Keratinocyte (primary cell): ENCODE results near the gene HEYL. TPM values are rescaled to one million over a fixed set of nuclear protein-coding genes. Genes with fewer than 3 reads are reported as not detected.

Experiments
- DNase-seq: peaks from one replicate; pipeline ENCODE4 v3.0.0-alpha.2; 2011; ENCODE audit warnings: low read depth, missing footprints, low spot score
- FAIRE-seq: peaks from 2 replicates; lab custom pipeline; 2011; peaks lifted over from hg19 to GRCh38; lab: Jason Lieb, UNC
- H2AFZ ChIP-seq: 2 replicates; pipeline ENCODE4 v1.6.0; 2012; ENCODE audit warnings: low read length, control low read depth, inconsistent platforms; ENCODE audit not compliant: control insufficient read depth
- H3K27ac ChIP-seq: 2 replicates; pipeline ENCODE4 v1.5.1; 2011; ENCODE audit warnings: low read length; ENCODE audit not compliant: control insufficient read depth, insufficient read depth
- H3K27me3 ChIP-seq: 3 replicates; pipeline ENCODE4 v1.6.0; 2011; ENCODE audit warnings: low read length; ENCODE audit not compliant: control insufficient read depth, insufficient read depth; ENCODE audit errors: extremely low read depth
- H3K36me3 ChIP-seq, 2 experiments: 2 replicates in 1 of 2; 3 replicates in 1 of 2; pipeline ENCODE4 v1.5.1; 2011; ENCODE audit warnings: low read length in 2 of 2, mild to moderate bottlenecking in 1 of 2; ENCODE audit not compliant: control insufficient read depth in 2 of 2, insufficient read depth in 2 of 2; ENCODE audit errors: extremely low read depth in 1 of 2
- H3K4me1 ChIP-seq: 3 replicates; pipeline ENCODE4 v1.5.1; 2011; ENCODE audit warnings: low read length; ENCODE audit not compliant: control insufficient read depth, insufficient read depth; ENCODE audit errors: extremely low read depth
- H3K4me2 ChIP-seq: 3 replicates; pipeline ENCODE4 v1.6.0; 2011; ENCODE audit warnings: low read depth, low read length; ENCODE audit not compliant: control insufficient read depth, insufficient read depth; ENCODE audit errors: extremely low read depth
- H3K4me3 ChIP-seq, 3 experiments: fragments of 200-600 bp in 1 of 3; sonication (generic) in 1 of 3; 2 replicates in 2 of 3; 3 replicates in 1 of 3; pipeline ENCODE4 v1.5.1; 2011 to 2016; ENCODE audit warnings: low read length in 3 of 3, mild to moderate bottlenecking in 3 of 3, control low read depth in 2 of 3, inconsistent platforms in 1 of 3, low read depth in 1 of 3, mixed read lengths in 1 of 3, mixed run types in 1 of 3, moderate library complexity in 1 of 3; ENCODE audit not compliant: control insufficient read depth in 2 of 3, insufficient read depth in 2 of 3; ENCODE audit errors: extremely low read depth in 1 of 3
- H3K79me2 ChIP-seq: 2 replicates; pipeline ENCODE4 v1.6.0; 2012; ENCODE audit warnings: low read length; ENCODE audit not compliant: control insufficient read depth, insufficient read depth
- H3K9ac ChIP-seq: 3 replicates; pipeline ENCODE4 v1.6.0; 2011; ENCODE audit warnings: low read length; ENCODE audit not compliant: control insufficient read depth, insufficient read depth; ENCODE audit errors: extremely low read depth
- H3K9me1 ChIP-seq: 3 replicates; pipeline ENCODE4 v1.6.0; 2011; ENCODE audit warnings: low read length; ENCODE audit not compliant: control insufficient read depth, insufficient read depth; ENCODE audit errors: extremely low read depth
- H3K9me3 ChIP-seq: 2 replicates; pipeline ENCODE4 v1.5.1; 2012; ENCODE audit warnings: low read depth, low read length; ENCODE audit not compliant: control insufficient read depth
- H4K20me1 ChIP-seq: 3 replicates; pipeline ENCODE4 v1.6.0; 2011; ENCODE audit warnings: low read length; ENCODE audit not compliant: control insufficient read depth, insufficient read depth; ENCODE audit errors: extremely low read depth
- CTCF ChIP-seq, 3 experiments: IDR thresholded peaks in 1 of 3; conservative IDR thresholded peaks in 1 of 3; optimal IDR thresholded peaks in 1 of 3; 2 replicates in 2 of 3; 3 replicates in 1 of 3; pipeline versions ENCODE3 to v1.5.1; 2011; ENCODE audit warnings: low read length in 3 of 3, mild to moderate bottlenecking in 3 of 3, moderate library complexity in 2 of 3, control low read depth in 1 of 3, inconsistent platforms in 1 of 3; ENCODE audit not compliant: insufficient read depth in 2 of 3; ENCODE audit errors: extremely low read depth in 1 of 3
- EZH2 ChIP-seq: IDR thresholded peaks from one replicate; pipeline ENCODE4 v1.6.1; 2012; ENCODE audit warnings: inconsistent platforms, mild to moderate bottlenecking, low read length, moderate library complexity
- dilution Hi-C: fragments of 300-500 bp; cut with MboI; formaldehyde crosslinking; loops from one replicate; pipeline ENCODE4 v1.7.0; 2020; ENCODE audit warnings: low sequenced_read_pairs; ENCODE audit not compliant: extremely low pct_ligation_motif_present
- polyA plus RNA-seq, 5 experiments: library from polyadenylated mRNA; depleted of rRNA in 3 of 5; stranded (reverse) in 3 of 5; stranded (forward) in 1 of 5; unstranded in 1 of 5; fragments of >200 nt; gene quantifications; 1 replicate in 1 of 5; 2 replicates in 3 of 5; 3 replicates in 1 of 5; pipeline versions ENCODE4 v1.2.1 to v1.2.3, GENCODE V29; 2011 to 2012; ENCODE audit warnings: missing spikeins in 2 of 5, low read depth in 1 of 5, low replicate concordance in 1 of 5

HEYL gene
- polyA plus RNA-seq, 1 donor (not counting 4 experiments of a cell fraction or from before 2014, with no cell fraction given), result not detected

GRCh38 chr1:39628807-39629350 is 10.6 kb downstream of the HEYL start:
- H2AFZ ChIP-seq, result no peak overlapping the region
- no peak overlapping the region for H3K27ac ChIP-seq
- H3K36me3 ChIP-seq, result no peaks in the 10 kb centered on the region
- DNase-seq (no peak), FAIRE-seq (no peak)
- dilution Hi-C loops, result no loop called here
- no peaks in the 10 kb centered on the region for H4K20me1 ChIP-seq
- no peaks in the 10 kb centered on the region for H3K9me3 ChIP-seq
- H3K4me3 ChIP-seq, result no peak overlapping the region
- H3K27me3 ChIP-seq, result peaks cover 63% of the 10 kb centered on the region
- H3K4me1 ChIP-seq, result no peaks in the 10 kb centered on the region
- TF ChIP-seq EZH2 (no peak), CTCF (optimal IDR thresholded peaks at IDR 0.05 in 1 of 3, IDR thresholded peaks at IDR 0.05 in 1 of 3, conservative IDR thresholded peaks at IDR 0.05 in 1 of 3; ENCODE audit: extremely low read depth in 1 of 3, insufficient read depth in 2 of 3, low read length in 3 of 3) (no peak)
- no peak overlapping the region for H3K9ac ChIP-seq
- no peak overlapping the region for H3K4me2 ChIP-seq
- no peaks in the 10 kb centered on the region for H3K9me1 ChIP-seq
- H3K79me2 ChIP-seq, result no peaks in the 10 kb centered on the region

GRCh38 chr1:39626646-39627045 is 12.8 kb downstream of the HEYL start:
- FAIRE-seq (no peak), DNase-seq (no peak)
- Histone ChIP-seq H3K79me2 (no peaks in the 10 kb centered on the region), H2AFZ (no peak overlapping the region), H3K4me1 (no peaks in the 10 kb centered on the region), H3K9me3 (no peaks in the 10 kb centered on the region), H3K36me3 (no peaks in the 10 kb centered on the region), H4K20me1 (no peaks in the 10 kb centered on the region), H3K9me1 (no peaks in the 10 kb centered on the region), H3K4me3 (no peak overlapping the region), H3K27me3 (peaks cover 41% of the 10 kb centered on the region), H3K27ac (no peak overlapping the region), H3K4me2 (no peak overlapping the region), H3K9ac (no peak overlapping the region)
- TF ChIP-seq EZH2 (no peak), CTCF (optimal IDR thresholded peaks at IDR 0.05 in 1 of 3, IDR thresholded peaks at IDR 0.05 in 1 of 3, conservative IDR thresholded peaks at IDR 0.05 in 1 of 3; ENCODE audit: extremely low read depth in 1 of 3, insufficient read depth in 2 of 3, low read length in 3 of 3) (no peak)
- dilution Hi-C loops, result no loop called here
